ENCODE data around the gene BMP15. TPM values are rescaled to one million over a fixed set of nuclear protein-coding genes. Genes with fewer than 3 reads are reported as not detected.

BMP15 gene
- polyA plus RNA-seq, 4 donors = not detected

GRCh38 chrX:50952406-50952805, 41.9 kb downstream of the BMP15 start:
- Histone ChIP-seq H3K4me3 (ENCODE audit: low read depth in 1 of 3, low read length in 3 of 3) (no peak overlapping the region), H3K9me3 (ENCODE audit: control insufficient read depth in 2 of 2, insufficient read depth in 1 of 2, low read depth in 1 of 2, low read length in 1 of 2) (no peaks in the 10 kb centered on the region), H3K4me1 (ENCODE audit: control insufficient read depth in 3 of 3, insufficient read depth in 2 of 3, low read depth in 1 of 3, low read length in 2 of 3) (no peaks in the 10 kb centered on the region), H3K27ac (ENCODE audit: low read depth in 1 of 3, low read length in 2 of 3) (no peak overlapping the region), H3K27me3 (ENCODE audit: control insufficient read depth in 3 of 3, insufficient read depth in 3 of 3, low read length in 3 of 3) (no peaks in the 10 kb centered on the region), H3K36me3 (ENCODE audit: control insufficient read depth in 3 of 3, insufficient read depth in 2 of 3, low read depth in 1 of 3, low read length in 3 of 3) (no peaks in the 10 kb centered on the region)
- FAIRE-seq (no peak), DNase-seq (no peak)
- WGBS, 3 donors = 82 to 92% (median 86%) methylated on average over 1 of the region's 1 CpG

GRCh38 chrX:50953832-50954231, 43.3 kb downstream of the BMP15 start:
- Histone ChIP-seq H3K27me3 (ENCODE audit: control insufficient read depth in 3 of 3, insufficient read depth in 3 of 3, low read length in 3 of 3) (no peaks in the 10 kb centered on the region), H3K9me3 (ENCODE audit: control insufficient read depth in 2 of 2, insufficient read depth in 1 of 2, low read depth in 1 of 2, low read length in 1 of 2) (no peaks in the 10 kb centered on the region), H3K4me3 (ENCODE audit: low read depth in 1 of 3, low read length in 3 of 3) (no peak overlapping the region), H3K4me1 (ENCODE audit: control insufficient read depth in 3 of 3, insufficient read depth in 2 of 3, low read depth in 1 of 3, low read length in 2 of 3) (no peaks in the 10 kb centered on the region), H3K36me3 (ENCODE audit: control insufficient read depth in 3 of 3, insufficient read depth in 2 of 3, low read depth in 1 of 3, low read length in 3 of 3) (no peaks in the 10 kb centered on the region), H3K27ac (ENCODE audit: low read depth in 1 of 3, low read length in 2 of 3) (no peak overlapping the region)
- FAIRE-seq (no peak), DNase-seq (no peak)
- 63 to 96% (median 87%) methylated on average over 1 of the region's 1 CpG for WGBS, 3 donors

DNA sequence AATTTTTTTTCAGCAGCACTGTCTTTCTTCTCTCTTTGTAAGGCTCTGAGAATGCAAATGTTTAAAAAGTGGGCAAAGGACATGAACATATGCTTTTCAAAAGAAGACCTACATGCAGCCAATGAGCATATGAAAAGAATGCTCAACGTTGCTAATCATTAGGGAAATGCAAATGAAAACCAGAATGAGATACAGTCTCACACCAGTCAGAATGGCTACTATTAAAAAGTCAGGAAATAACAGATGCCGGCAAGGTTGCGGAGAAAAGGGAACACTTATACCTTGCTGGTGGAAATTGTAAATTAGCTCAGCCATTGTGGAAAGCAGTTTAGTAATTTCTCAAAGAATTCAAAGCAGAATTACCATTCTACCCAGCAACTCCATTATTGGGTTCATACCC, 51.6 kb downstream of the BMP15 start:
- no peak overlapping the region for H3K27ac ChIP-seq (ENCODE audit: low read depth in 1 of 3, low read length in 2 of 3)
- no peaks in the 10 kb centered on the region for H3K36me3 ChIP-seq (ENCODE audit: control insufficient read depth in 3 of 3, insufficient read depth in 2 of 3, low read depth in 1 of 3, low read length in 3 of 3)
- H3K27me3 ChIP-seq (ENCODE audit: control insufficient read depth in 3 of 3, insufficient read depth in 3 of 3, low read length in 3 of 3) = no peaks in the 10 kb centered on the region
- DNase-seq (no peak), FAIRE-seq (no peak)
- H3K4me3 ChIP-seq (ENCODE audit: low read depth in 1 of 3, low read length in 3 of 3) = no peak overlapping the region
- WGBS, 3 donors = 64 to 77% (median 70%) methylated on average over 3 of the region's 3 CpGs
- H3K4me1 ChIP-seq (ENCODE audit: control insufficient read depth in 3 of 3, insufficient read depth in 2 of 3, low read depth in 1 of 3, low read length in 2 of 3) = no peaks in the 10 kb centered on the region
- no peaks in the 10 kb centered on the region for H3K9me3 ChIP-seq (ENCODE audit: control insufficient read depth in 2 of 2, insufficient read depth in 1 of 2, low read depth in 1 of 2, low read length in 1 of 2)

DNA sequence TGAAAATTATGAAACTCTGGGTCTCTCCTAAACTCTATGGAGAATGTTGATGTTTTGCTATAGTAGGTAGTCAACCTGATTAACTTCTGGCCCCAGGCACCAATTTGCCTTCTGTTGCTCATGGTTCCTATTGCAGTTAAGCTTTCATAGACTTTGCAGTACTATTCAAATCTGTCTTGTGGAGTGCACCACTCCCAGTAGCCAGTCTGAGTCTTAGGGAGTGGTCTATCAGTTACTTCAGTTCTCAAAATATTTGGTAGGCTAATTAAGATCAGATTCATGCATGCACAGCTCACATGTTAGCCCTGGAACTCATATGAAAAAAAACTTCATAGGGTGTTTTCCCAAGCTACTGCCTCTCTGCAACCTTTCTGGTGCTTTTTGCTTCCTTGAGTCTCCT, 53.3 kb downstream of the BMP15 start:
- Histone ChIP-seq H3K27ac (ENCODE audit: low read depth in 1 of 3, low read length in 2 of 3) (no peak overlapping the region), H3K27me3 (ENCODE audit: control insufficient read depth in 3 of 3, insufficient read depth in 3 of 3, low read length in 3 of 3) (no peaks in the 10 kb centered on the region), H3K9me3 (ENCODE audit: control insufficient read depth in 2 of 2, insufficient read depth in 1 of 2, low read depth in 1 of 2, low read length in 1 of 2) (no peaks in the 10 kb centered on the region), H3K36me3 (ENCODE audit: control insufficient read depth in 3 of 3, insufficient read depth in 2 of 3, low read depth in 1 of 3, low read length in 3 of 3) (no peaks in the 10 kb centered on the region), H3K4me3 (ENCODE audit: low read depth in 1 of 3, low read length in 3 of 3) (no peak overlapping the region), H3K4me1 (ENCODE audit: control insufficient read depth in 3 of 3, insufficient read depth in 2 of 3, low read depth in 1 of 3, low read length in 2 of 3) (no peaks in the 10 kb centered on the region)
- DNase-seq (no peak), FAIRE-seq (no peak)

Other genes with a start within 250 kb of the BMP15 start
- 1 to 10 TPM in 2 of 4 donors, under 1 TPM in 2; under 0.01 to 5.0 (median 1.8) TPM for gene SHROOM4, start 96.5 kb upstream of the BMP15 start, polyA plus RNA-seq

Data from small intestine (tissue), 7 donors.